NCI-H2107 treated with DMSO at 0.1 percent for 48 hours (cell line): ENCODE results near the gene JUP.
A peak's percentile ranks its signal among the peaks of the same experiment; 100 is the strongest.

Experiments used
- DNase-seq: peaks from one replicate; lab custom pipeline; 2025; ENCODE audit not compliant: unreplicated experiment; lab: John Stamatoyannopoulos, UW

Gene JUP

DNA sequence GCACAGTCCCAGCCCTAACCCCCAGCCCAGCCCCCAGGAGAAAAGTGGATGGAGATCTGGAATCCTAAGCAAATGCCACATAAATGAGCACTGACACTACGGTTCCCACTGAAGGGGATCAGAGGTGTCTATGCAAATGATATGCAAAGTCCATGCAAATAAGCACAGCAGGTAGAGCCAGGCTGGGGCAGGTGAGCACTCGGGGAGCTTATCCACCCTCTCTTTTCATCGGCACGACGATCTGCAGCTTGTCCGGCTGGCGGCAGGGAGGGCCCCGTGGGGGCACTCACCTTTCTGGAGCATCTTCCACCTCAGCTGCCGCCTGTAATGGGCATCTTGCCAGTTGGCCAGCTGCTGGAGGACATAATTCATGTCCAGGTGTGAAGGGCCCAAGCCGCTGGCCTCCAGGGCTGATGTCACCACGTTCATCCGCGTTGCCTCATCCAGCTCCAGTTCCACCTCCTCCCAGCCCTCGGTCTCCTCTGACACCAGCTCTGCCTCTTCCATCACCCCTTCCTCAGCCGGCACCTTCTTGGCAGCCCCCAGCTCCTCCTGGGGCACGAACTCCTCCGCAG, 61.9 kb downstream of the JUP start:
- DNase-seq: no peak

DNA sequence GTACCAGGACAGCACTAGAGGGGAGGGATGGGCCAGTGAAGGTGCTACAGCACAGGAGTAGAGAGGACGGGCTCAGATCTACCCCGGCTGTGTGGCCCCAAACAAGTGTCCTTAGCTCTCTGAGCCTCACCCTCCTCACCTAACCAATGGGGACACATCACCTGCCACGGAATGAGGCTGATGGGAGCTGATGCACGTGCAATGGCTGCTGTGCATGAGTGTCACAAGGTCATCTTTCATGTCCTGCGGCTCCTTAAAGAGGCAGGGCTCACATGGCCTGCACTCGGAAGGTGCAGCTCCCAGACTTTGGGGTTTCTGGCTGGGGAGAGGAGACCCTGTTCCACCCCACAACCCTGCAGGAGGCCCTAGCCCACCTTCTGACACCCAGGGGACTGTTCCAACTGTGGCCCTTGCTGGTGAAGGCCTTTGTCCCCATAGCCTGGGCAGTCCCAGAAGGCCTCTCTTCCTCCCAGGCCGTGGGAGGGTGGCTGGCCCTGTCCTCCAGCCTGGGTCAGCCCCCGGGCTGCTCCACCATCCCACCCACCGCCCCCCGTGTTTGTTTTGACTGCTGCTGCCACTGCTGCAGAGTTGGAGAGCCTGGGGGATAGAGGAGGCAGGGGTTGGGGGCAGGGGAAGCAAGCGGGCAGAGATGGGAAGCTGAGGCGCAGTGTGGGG, 62.6 kb downstream of the JUP start:
- no peak for DNase-seq

DNA sequence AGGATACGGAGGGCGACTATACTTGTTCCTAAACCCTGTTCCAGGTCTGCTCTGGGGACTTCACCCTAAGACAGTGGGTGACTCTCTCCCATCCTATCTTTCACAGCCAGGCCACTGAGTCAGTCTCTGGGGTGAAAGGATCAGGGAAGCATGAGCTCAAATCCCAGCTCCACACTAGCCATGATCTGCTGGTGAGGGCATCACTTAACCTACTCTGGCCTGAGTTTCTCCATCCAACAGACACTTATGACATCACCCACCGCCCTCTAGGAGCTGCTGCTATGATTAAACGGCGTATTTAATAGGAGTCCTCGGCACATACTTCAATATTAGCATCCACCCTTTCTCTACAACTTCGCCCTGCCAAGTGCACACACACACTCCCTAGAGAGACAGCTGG, 64.3 kb downstream of the JUP start:
- DNase-seq: no peak

DNA sequence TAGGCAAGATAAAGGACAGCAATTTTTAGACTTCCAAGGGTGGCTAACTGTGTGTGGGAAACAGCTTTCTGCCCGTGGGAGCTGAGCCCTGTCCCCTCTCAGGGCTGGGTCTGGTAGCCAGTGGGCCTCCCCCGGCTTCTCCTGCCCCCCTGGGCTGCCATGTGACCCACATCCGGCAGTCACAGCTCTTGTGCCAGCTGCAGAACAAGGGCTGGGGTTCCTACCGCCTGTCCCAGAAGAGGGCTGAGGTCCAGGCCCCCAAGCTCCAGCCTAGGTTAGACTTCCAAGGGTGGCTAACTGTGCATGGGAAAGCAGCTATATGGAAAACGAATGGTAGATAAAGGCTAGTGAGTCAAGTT, 68.2 kb downstream of the JUP start:
- DNase-seq: no peak

DNA sequence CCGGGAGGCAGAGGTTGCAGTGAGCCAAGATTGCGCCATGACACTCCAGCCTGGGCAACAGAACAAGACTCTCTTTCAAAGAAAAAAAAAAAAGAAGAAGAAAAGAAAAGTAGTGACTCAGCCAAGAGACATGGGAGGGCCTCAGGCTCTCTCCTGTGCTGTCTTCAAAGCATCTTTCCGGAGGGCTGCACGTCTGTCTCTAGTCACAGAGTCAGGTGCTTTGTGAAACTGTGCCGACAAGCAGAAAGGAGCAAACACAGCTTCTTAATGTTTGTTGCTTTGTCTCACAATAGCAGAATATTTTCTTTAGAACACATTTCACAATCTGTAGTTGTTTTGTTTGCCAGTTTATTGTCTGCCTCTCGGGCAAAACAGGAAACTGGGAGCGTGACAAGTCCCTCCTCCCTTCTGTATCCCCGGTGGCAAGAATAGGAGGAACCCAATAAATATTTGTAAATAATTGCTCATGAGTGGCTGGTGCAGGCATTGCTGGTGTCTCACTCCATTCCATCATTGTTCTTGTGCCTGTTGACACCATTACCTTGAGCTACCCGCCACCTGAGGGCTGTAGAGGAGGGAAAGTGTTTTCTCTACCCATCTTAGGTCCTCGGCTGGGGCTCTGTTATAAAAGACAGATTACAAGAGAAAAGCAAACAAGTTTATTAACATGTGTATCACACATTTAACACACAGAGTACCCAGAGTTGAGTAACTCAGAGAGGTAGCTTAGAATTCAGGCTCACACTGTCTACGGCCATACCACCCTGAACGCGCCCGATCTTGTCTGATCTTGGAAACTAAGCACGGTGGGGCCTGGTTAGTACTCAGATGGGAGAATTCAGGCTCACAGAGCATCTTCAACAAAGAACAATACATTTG, 68.9 kb downstream of the JUP start:
- no peak for DNase-seq

DNA sequence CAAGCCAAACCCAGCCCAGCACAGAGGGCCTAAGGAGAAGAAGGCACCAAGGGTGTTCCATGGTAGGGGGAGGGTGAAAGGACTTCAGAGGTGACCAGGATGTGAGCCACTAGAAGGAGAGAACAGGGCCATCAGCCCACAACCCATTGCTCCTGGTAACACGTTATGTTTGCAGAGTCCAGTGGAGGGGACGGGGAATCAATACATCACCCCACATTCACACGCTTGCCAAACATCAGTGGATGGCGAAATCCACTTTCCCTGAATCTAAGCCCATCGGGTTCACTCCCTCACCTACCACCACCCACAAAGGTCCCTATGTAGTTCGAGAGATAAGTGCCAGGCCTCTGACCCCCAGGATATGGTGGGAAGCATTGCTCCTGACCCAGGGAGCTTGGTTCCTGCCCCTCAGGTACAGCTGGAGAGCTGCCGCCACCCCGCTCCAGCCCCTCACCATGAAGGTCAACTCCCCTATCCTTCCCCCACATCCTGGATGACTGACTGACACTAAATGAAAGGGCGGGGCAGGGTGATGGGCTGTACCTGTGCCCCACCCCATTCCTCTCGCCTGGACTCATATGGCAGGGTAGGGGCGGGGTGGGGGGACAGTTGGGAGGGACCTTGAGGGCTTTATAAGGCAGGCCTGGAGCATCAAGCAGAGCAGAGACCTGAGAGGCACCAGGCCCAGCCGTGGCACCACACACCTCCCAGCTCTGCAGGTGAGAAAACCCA, 74.7 kb downstream of the JUP start, which contains the start of gene GAST:
Gene GAST, plus strand, starts transcription at position 663 of the 732 bp plus-strand sequence. CDS start 3,106 bp downstream, outside the sequence.
- no peak for DNase-seq

DNA sequence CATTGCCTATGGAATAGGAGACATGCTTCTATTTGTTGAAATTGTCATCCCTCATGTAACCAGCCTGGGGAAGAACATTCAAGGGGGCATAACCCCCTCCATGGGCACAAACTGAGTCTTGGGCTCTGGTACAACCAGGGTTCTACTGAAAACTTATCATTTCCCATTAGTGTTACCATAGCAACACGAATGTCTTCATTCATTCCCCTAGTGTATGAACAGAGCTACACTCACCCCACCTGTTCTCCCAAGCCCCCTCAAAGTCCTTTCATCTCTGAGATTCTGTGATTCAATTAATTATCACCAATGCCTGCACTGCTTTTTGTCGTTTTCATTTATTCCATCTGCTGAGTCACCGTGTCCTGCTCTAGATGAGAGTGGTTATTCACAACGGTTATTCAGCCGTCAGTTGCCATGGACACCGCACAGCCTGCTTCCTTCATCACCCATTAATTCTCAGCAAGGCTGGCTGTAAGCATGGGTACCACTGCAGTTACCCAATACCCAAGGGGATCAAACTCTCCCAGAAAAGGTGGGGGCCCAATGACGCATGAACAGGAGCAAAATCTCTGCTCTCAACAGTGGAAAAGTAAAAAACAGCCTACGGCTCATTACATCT, 75.9 kb downstream of the JUP start:
- peak; percentile 79 for DNase-seq

DNA sequence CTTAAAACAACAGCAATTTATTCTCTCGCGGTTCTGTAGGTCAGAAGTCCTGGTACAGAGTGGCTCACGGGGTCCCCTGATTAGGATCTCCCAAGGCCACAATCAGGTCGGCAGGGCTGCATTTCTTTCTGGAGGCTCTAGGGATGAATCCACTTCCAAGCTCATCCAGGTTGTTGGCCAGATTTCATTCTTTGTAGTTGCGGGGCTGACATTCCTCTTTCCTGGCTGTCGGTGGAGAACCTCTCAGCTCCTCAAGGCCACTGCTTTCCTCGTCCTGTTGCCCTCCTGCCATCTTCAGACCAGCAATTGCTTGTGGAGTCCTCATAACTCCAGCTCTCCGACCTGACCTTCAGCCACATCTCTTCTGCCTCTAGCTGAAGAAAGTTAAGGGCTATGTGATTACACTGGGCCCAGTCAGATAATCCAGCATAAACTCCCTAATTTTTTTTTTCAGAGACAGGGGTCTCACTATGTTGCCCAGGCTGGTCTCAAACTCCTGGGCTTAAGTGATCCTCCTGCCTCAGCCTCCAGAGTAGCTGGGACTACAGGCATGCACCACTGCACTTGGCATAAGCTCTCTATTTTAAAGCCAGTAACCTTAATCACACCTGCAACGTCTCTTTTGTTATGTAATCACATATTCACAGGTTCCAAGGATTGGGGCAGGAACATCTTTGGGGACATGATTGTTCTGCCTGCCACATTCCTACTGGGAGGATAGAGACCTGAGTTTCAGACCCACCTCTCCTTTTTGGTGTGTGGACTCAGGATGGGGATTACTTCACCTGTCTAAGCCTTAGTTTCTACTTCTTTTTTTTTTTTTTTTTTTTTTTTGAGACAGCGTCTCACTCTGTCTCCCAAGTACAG, 78.5 kb downstream of the JUP start:
- DNase-seq: no peak

DNA sequence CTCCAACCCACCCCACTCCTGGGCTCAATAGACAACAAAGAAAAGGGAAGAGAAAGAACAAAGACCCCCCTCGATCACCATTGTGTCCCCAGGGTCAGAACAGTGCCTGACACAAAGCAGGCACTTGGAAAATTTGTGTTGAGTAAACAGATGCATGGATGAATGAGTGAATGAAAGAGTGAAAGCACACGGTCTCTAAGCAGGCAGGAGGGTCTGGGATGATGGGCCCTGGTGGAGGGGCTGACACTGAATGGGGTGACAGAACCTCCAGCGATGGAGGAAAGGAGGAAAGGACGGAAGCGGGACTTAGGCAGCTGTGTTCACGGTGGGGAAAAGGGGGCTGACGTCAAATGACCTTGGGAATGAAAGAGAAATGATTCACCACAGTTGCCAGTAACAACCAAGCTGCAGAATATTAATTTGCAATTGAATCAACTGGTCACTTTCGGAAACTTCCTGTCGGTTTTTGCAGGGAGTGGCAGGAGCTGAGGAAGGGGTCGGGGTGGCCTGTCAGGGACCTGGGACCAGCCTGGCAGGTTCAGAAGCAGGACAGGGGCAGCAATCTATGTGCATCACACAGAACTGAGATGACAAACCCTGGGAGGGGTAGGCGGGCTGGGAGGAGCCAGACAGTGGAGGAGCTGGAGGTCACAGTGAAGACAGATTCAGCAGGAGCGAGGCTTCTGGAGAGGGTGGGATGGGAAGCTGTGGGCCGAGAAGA, 81.1 kb downstream of the JUP start:
- DNase-seq: no peak
